GM12891 (cell line): Measurements from ENCODE around the gene SKIL.

ENCODE experiments used
- POLR2A ChIP-seq: IDR thresholded peaks from 2 replicates; pipeline ENCODE4 v1.6.1; 2011; ENCODE audit warnings: low read depth, low read length, control low read depth
- POLR2AphosphoS5 ChIP-seq: IDR thresholded peaks from 2 replicates; pipeline ENCODE4 v1.6.1; 2011; ENCODE audit warnings: low read depth, low read length, control low read depth

DNA sequence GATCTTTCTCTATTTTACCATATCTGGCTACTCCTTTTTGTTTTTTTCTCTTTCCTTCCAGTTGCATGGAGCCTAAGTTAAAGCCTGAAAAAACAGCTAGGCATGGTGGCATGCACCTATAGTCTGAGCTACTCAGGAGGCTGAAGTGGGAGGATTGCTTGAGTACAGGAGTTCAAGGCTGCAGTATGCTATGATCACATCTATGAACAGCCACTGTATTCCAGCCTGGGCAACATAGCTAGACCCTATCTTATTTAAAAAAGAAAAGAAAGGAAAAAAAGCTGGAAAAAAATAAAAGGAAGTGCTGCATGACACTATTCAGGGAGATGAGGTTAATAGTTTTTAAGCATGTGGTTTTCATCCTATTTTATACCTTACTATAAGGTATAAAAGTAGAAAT is 4.0 kb upstream of the SKIL start:
- TF ChIP-seq POLR2AphosphoS5 (no peak), POLR2A (no peak)
